Measurements from ENCODE around the gene PTTG2. TPM values are rescaled to one million over a fixed set of nuclear protein-coding genes. Genes with fewer than 3 reads are reported as not detected.

The PTTG2 gene
- total RNA-seq, 2 donors from 2014 or later: 1.3 to 9.2 TPM

- ATAC-seq (no peak), DNase-seq (no peak)
- H3K4me3 ChIP-seq: no peak overlapping the region
- no peaks in the 10 kb centered on the region for H3K4me1 ChIP-seq
- 89 to 92% methylated on average over 7 of the region's 7 CpGs for WGBS, 2 donors
- H3K27ac ChIP-seq: no peak overlapping the region
- H3K9me3 ChIP-seq: no peaks in the 10 kb centered on the region
- TF ChIP-seq CTCF (IDR thresholded peaks at IDR 0.05) (no peak), POLR2A (IDR thresholded peaks at IDR 0.05) (no peak)
- no peaks in the 10 kb centered on the region for H3K27me3 ChIP-seq
- no peaks in the 10 kb centered on the region for H3K36me3 ChIP-seq (replicated peaks in 1 of 2; ENCODE audit: insufficient read depth in 1 of 2, low read depth in 2 of 2)
- intact Hi-C loops (cut with DNase I): no loop called here
Measured at GRCh38 chr4:37953620-37954293, 6.4 kb upstream of the PTTG2 start.

GRCh38 chr4:37956941-37957340 lies 3.3 kb upstream of the PTTG2 start:
- Histone ChIP-seq H3K4me1 (no peaks in the 10 kb centered on the region), H3K27ac (no peak overlapping the region), H3K27me3 (no peaks in the 10 kb centered on the region), H3K4me3 (no peak overlapping the region), H3K36me3 (replicated peaks in 1 of 2; ENCODE audit: insufficient read depth in 1 of 2, low read depth in 2 of 2) (no peaks in the 10 kb centered on the region), H3K9me3 (no peaks in the 10 kb centered on the region)
- DNase-seq: no peak
- ATAC-seq: no peak
- intact Hi-C loops (cut with DNase I): no loop called here
- WGBS, 2 donors: 88 to 92% methylated on average over 4 of the region's 4 CpGs
- TF ChIP-seq POLR2A (IDR thresholded peaks at IDR 0.05) (no peak), CTCF (IDR thresholded peaks at IDR 0.05) (no peak)

GRCh38 chr4:37958932-37959331 lies 1.3 kb upstream of the PTTG2 start:
- TF ChIP-seq CTCF (IDR thresholded peaks at IDR 0.05) (no peak), POLR2A (IDR thresholded peaks at IDR 0.05) (no peak)
- Histone ChIP-seq H3K9me3 (no peaks in the 10 kb centered on the region), H3K36me3 (replicated peaks in 1 of 2; ENCODE audit: insufficient read depth in 1 of 2, low read depth in 2 of 2) (no peaks in the 10 kb centered on the region), H3K27ac (no peak overlapping the region), H3K27me3 (no peaks in the 10 kb centered on the region), H3K4me1 (no peaks in the 10 kb centered on the region), H3K4me3 (no peak overlapping the region)
- no peak for DNase-seq
- intact Hi-C loops (cut with DNase I): no loop called here
- WGBS, 2 donors: 88 to 92% methylated on average over 6 of the region's 6 CpGs
- no peak for ATAC-seq

- TF ChIP-seq CTCF (IDR thresholded peaks at IDR 0.05) (no peak), POLR2A (IDR thresholded peaks at IDR 0.05) (no peak)
- Histone ChIP-seq H3K27ac (no peak overlapping the region), H3K4me3 (no peak overlapping the region), H3K27me3 (no peaks in the 10 kb centered on the region), H3K9me3 (no peaks in the 10 kb centered on the region), H3K36me3 (replicated peaks in 1 of 2; ENCODE audit: insufficient read depth in 1 of 2, low read depth in 2 of 2) (no peaks in the 10 kb centered on the region), H3K4me1 (no peaks in the 10 kb centered on the region)
- no peak for DNase-seq
- intact Hi-C loops (cut with DNase I): no loop called here
- ATAC-seq: no peak
- 77 to 83% methylated on average over 5 of the region's 5 CpGs for WGBS, 2 donors
Measured at GRCh38 chr4:37960679-37961450, 667 bp downstream of the PTTG2 start.

Measured in body of pancreas (tissue), 4 donors.